Neuron (in vitro differentiated cells): ENCODE data around the gene ELOVL6.
"Not testable (repeated sequence)": the region's sequence is repeated elsewhere in the genome, so short reads cannot be mapped to it uniquely, and the experiment has no call there.

Experiments
- H2AFZ ChIP-seq: one replicate; pipeline ENCODE4 v1.6.1; 2013; ENCODE audit warnings: low read depth, mild to moderate bottlenecking, inconsistent platforms, low read length, moderate library complexity
- H3K27me3 ChIP-seq: one replicate; pipeline ENCODE4 v1.6.1; 2013; ENCODE audit warnings: low read length; ENCODE audit not compliant: insufficient read depth
- H3K36me3 ChIP-seq: one replicate; pipeline ENCODE4 v1.6.1; 2013; ENCODE audit warnings: low read length; ENCODE audit not compliant: insufficient read depth
- H3K4me1 ChIP-seq: one replicate; pipeline ENCODE4 v1.6.1; 2013; ENCODE audit warnings: low read length; ENCODE audit not compliant: insufficient read depth
- H3K4me3 ChIP-seq: 2 replicates; pipeline ENCODE4 v1.5.1; 2013; ENCODE audit warnings: mild to moderate bottlenecking, low read length, moderate library complexity
- H3K9me3 ChIP-seq: one replicate; pipeline ENCODE4 v1.6.1; 2013; ENCODE audit warnings: low read length

The ELOVL6 gene

DNA sequence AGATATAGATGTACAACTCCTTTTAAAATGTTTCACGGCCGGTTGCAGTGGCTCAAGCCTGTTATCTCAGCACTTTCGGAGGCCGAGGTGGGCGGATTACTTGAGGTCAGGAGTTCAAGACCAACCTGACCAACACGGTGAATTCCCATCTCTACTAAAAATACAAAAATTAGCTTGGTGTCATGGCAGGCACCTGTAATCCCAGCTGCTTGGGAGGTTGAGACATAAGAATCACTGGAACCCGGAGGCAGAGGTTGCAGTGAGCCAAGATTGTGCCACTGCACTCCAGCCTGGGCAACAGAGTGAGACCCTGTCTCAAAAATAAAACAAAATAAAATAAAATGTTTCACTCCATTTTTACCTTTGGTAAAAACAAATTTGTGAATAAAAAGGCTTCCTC, 5.1 kb downstream of the ELOVL6 start:
- not testable (repeated sequence) for H3K27me3 ChIP-seq, H2AFZ ChIP-seq, H3K9me3 ChIP-seq, H3K4me3 ChIP-seq
- Histone ChIP-seq H3K36me3 (peaks cover 11% of the 10 kb centered on the region), H3K4me1 (peaks cover 32% of the 10 kb centered on the region)

DNA sequence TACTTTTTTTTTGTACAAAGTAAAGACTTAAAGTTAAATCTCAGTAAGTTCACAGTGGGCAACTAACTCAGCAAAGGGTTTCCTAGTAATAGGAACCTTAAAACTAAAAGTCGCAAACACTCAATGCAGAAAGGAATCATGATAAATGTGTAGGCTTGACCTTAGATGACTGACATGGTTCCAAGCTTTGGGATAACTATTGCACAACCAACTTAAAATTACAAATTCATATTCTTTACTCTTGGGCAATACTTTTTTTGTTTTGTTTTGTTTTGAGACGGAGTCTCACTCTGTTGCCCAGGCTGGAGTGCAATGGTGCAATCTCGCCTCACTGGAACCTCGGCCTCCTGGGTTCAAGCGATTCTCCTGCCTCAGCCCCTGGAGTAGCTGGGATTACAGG, 8.2 kb downstream of the ELOVL6 start:
- Histone ChIP-seq H3K9me3 (no peaks in the 10 kb centered on the region), H3K36me3 (peaks cover 20% of the 10 kb centered on the region), H2AFZ (no peak overlapping the region), H3K27me3 (no peaks in the 10 kb centered on the region), H3K4me1 (peaks cover 23% of the 10 kb centered on the region), H3K4me3 (no peak overlapping the region)

DNA sequence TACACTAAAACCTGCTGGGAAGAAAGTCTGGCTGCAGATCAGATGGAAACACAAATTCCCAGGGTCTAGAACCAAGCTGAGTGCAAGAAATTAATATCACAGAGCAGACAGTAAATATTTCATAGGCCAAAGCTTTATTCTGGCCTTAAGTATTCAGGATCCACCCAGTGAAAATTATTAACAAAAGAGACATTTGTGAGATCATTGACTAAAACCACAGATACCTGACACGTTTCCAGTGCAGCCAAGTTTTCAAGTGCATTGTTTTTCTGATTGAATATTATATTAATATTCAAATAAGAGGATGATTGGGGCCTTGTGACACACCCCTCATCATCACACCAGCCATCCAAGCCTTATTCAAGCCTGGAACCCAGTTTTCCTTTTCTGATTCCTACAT, 10.3 kb downstream of the ELOVL6 start:
- Histone ChIP-seq H3K4me1 (peaks cover 17% of the 10 kb centered on the region), H3K27me3 (no peaks in the 10 kb centered on the region), H2AFZ (no peak overlapping the region), H3K36me3 (peaks cover 22% of the 10 kb centered on the region), H3K9me3 (no peaks in the 10 kb centered on the region), H3K4me3 (no peak overlapping the region)

DNA sequence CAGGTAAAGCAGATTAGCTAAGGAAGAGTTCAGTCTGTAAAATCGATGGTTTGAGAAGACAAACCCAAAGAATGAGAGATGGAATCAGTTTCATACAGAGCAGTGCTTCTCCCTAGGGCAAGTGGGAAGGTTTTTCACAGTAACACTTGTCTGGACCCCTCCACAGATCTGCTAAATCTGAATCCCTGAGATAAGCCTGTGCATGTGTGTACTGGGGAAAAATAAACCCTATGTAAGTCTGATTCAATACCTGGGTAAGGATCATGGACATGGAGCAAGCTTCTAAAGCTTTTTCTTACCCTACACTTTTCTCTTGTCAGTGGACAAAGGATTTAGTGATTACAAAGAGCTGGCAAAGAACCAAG, 13.6 kb downstream of the ELOVL6 start:
- Histone ChIP-seq H3K36me3 (peaks cover 21% of the 10 kb centered on the region), H3K4me3 (no peak overlapping the region), H3K27me3 (no peaks in the 10 kb centered on the region), H3K4me1 (peaks cover 12% of the 10 kb centered on the region), H2AFZ (no peak overlapping the region), H3K9me3 (no peaks in the 10 kb centered on the region)

- peaks cover 21% of the 10 kb centered on the region for H3K36me3 ChIP-seq
- H3K9me3 ChIP-seq, result no peaks in the 10 kb centered on the region
- no peak overlapping the region for H2AFZ ChIP-seq
- no peaks in the 10 kb centered on the region for H3K27me3 ChIP-seq
- peaks cover 12% of the 10 kb centered on the region for H3K4me1 ChIP-seq
- H3K4me3 ChIP-seq, result no peak overlapping the region
These were observed 14.2 kb downstream of the ELOVL6 start for GRCh38 chr4:110184140-110184790.

GRCh38 chr4:110183643-110184042, 14.8 kb downstream of the ELOVL6 start:
- peaks cover 21% of the 10 kb centered on the region for H3K36me3 ChIP-seq
- H3K4me3 ChIP-seq, result no peak overlapping the region

GRCh38 chr4:110183058-110183457, 15.4 kb downstream of the ELOVL6 start:
- H2AFZ ChIP-seq, result no peak overlapping the region
- peaks cover 2% of the 10 kb centered on the region for H3K9me3 ChIP-seq
- H3K4me1 ChIP-seq, result peaks cover 12% of the 10 kb centered on the region
- no peak overlapping the region for H3K4me3 ChIP-seq
- H3K36me3 ChIP-seq, result peaks cover 25% of the 10 kb centered on the region
- no peaks in the 10 kb centered on the region for H3K27me3 ChIP-seq

More at GRCh38 chr4:110183643-110184042, 14.8 kb downstream of the ELOVL6 start:
- Histone ChIP-seq H3K27me3 (no peaks in the 10 kb centered on the region), H3K4me1 (peaks cover 12% of the 10 kb centered on the region), H3K9me3 (no peaks in the 10 kb centered on the region), H2AFZ (no peak overlapping the region)

DNA sequence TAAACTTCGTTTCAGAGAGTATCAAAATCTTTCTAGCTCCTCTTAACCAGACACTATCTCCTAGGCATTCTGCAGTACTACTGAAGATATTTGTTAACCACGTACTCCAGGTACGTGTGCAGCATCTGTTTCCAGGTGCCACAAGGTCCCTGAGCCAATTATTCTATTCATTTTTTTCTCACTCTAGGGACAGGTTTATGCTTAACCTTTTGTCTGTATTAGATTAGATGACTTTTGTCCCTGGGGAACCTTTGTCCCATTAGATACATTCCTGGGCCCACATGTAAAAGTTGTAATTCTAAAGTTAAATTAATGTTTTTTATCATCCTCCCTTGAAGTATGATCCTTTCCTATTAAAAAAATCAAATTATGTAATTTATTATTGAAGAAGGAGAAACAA, 16.5 kb downstream of the ELOVL6 start:
- H3K27me3 ChIP-seq, result no peaks in the 10 kb centered on the region
- peaks cover 27% of the 10 kb centered on the region for H3K36me3 ChIP-seq
- no peak overlapping the region for H2AFZ ChIP-seq
- H3K4me1 ChIP-seq, result peaks cover 12% of the 10 kb centered on the region
- H3K9me3 ChIP-seq, result peaks cover 2% of the 10 kb centered on the region
- no peak overlapping the region for H3K4me3 ChIP-seq

DNA sequence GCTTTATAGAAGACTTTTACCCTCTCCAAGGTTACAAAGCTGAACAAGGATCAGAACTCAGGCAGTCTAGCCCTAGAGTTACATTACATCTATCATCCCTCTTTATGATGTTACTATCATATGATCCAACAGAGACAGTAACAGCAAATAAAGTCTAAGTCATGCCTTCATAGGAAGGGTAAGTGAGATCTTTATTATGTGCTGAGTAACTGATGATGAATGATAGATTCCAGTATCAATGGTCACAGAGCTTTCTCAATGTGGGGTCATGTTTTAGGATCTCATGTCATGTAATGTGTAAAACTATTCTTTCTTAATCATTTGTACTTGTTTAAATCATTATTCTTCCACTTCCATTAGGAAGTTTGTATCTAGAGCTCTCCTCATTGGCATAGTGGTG, 22.8 kb downstream of the ELOVL6 start:
- Histone ChIP-seq H3K9me3 (peaks cover 2% of the 10 kb centered on the region), H3K27me3 (no peaks in the 10 kb centered on the region), H3K36me3 (peaks cover 26% of the 10 kb centered on the region), H2AFZ (no peak overlapping the region), H3K4me1 (no peaks in the 10 kb centered on the region), H3K4me3 (no peak overlapping the region)

GRCh38 chr4:110172972-110173371, 25.4 kb downstream of the ELOVL6 start:
- H3K36me3 ChIP-seq, result peaks cover 22% of the 10 kb centered on the region

DNA sequence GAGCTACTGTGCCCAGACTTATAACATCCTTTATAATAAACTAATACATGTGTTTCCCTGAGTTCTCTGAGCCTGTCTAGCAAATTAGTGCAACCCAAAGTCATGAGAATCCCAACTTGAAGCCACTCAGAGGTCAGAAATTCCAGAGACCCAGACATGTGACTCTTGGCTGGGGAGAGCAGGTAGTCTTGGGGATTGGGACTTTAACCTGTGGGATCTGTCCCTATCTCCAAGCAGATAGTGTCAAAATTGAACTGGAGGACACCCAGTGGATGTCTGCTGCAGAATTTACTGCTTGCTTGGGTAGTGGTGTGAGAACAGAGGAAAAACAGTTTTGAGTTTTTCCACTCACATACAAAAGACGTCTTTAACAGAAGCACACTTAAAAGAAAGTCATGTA, 26.4 kb downstream of the ELOVL6 start:
- Histone ChIP-seq H3K4me1 (no peaks in the 10 kb centered on the region), H2AFZ (no peak overlapping the region), H3K36me3 (peaks cover 20% of the 10 kb centered on the region), H3K27me3 (no peaks in the 10 kb centered on the region), H3K4me3 (no peak overlapping the region), H3K9me3 (no peaks in the 10 kb centered on the region)

More at GRCh38 chr4:110172972-110173371, 25.4 kb downstream of the ELOVL6 start:
- Histone ChIP-seq H3K4me3 (no peak overlapping the region), H2AFZ (no peak overlapping the region), H3K4me1 (no peaks in the 10 kb centered on the region), H3K27me3 (no peaks in the 10 kb centered on the region), H3K9me3 (no peaks in the 10 kb centered on the region)

DNA sequence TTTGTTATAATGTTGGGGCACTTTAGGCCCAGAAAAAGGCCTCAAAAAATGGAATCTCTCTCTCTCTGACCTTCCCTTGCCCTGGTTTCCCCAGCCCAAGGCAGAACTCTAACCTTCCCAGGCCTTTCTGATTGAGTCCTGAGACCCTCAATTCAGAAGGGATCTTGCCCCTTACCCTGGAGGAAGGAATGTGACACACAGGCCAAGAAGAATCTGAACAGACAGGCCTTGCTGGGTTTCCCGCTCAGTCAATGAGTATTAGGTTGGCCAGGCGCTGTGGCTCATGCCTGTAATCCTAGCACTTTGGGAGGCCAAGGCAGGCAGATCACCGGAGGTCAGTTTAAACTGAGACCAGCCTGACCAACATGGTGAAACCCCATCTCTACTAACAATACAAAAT, 27.6 kb downstream of the ELOVL6 start:
- Histone ChIP-seq H3K36me3 (peaks cover 21% of the 10 kb centered on the region), H2AFZ (no peak overlapping the region), H3K4me3 (no peak overlapping the region)

GRCh38 chr4:110165382-110166286, 32.8 kb downstream of the ELOVL6 start:
- peaks cover 32% of the 10 kb centered on the region for H3K36me3 ChIP-seq
- H3K4me3 ChIP-seq, result no peak overlapping the region
- no peaks in the 10 kb centered on the region for H3K9me3 ChIP-seq
- H2AFZ ChIP-seq, result no peak overlapping the region
- H3K4me1 ChIP-seq, result no peaks in the 10 kb centered on the region
- H3K27me3 ChIP-seq, result no peaks in the 10 kb centered on the region

More for the DNA sequence above, 27.6 kb downstream of the ELOVL6 start:
- Histone ChIP-seq H3K9me3 (no peaks in the 10 kb centered on the region), H3K27me3 (no peaks in the 10 kb centered on the region), H3K4me1 (no peaks in the 10 kb centered on the region)
